GM23338 (cell line): Measurements from ENCODE around the gene STK39.

ENCODE experiments used
- EZH2 ChIP-seq: fragments of 200-600 bp; sonication (generic); IDR thresholded peaks from one replicate; pipeline ENCODE4 v1.8.0; 2017; ENCODE audit warnings: antibody characterized with exemption, mild to moderate bottlenecking, low read depth; ENCODE audit not compliant: unreplicated experiment
- POLR2AphosphoS5 ChIP-seq: IDR thresholded peaks from 2 replicates; pipeline ENCODE4 v1.6.1; 2016; ENCODE audit warnings: antibody characterized with exemption, low read depth
- TF ChIP-seq, protein P1 (sequence below), 2 experiments: fragments of 200-600 bp in 1 of 2; sonication (generic) in 1 of 2; conservative IDR thresholded peaks; 2 replicates each; pipeline versions ENCODE4 v1.5.1 to v1.6.1; 2016 to 2017; ENCODE audit warnings: antibody characterized with exemption in 2 of 2, low read depth in 2 of 2, mild to moderate bottlenecking in 2 of 2, moderate library complexity in 1 of 2
- TF ChIP-seq, protein P2 (sequence below): IDR thresholded peaks from 2 replicates; pipeline ENCODE4 v1.6.1; 2016; ENCODE audit warnings: antibody characterized with exemption

DNA sequence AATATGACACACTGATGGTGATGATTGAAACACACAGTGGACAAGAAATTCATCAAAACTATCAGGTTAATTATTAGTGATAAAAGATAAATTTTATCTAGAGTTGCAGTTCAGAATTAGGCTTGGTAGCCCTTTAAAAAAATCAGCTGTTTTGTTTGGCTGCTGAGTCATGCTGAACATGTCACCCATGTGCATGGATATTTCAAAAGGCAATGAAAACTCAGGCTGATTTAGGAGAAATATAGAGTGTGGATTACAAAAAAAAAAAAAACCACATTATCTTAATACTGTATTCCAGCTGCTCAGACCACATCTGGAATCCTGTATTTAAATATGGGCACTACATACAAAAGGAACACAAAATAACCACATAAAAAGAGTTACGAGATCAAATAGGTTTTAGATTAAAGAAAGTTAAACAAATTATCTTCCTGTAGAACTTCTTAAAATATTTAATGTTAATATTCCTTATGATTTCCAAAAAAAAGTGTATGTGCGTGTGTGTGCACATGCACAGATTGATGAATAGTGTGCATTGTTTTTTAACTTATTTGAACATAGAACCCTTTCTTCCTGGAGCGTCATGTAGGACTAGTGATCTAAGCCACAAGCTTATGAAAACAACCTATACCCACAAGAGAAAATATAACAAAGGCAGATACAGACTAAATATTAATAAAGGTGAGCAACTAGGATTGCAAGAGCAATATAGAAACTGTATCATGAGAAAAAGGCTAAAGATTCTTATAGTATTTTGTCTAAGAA lies 186.2 kb downstream of the STK39 start:
- TF ChIP-seq, protein P1, sequence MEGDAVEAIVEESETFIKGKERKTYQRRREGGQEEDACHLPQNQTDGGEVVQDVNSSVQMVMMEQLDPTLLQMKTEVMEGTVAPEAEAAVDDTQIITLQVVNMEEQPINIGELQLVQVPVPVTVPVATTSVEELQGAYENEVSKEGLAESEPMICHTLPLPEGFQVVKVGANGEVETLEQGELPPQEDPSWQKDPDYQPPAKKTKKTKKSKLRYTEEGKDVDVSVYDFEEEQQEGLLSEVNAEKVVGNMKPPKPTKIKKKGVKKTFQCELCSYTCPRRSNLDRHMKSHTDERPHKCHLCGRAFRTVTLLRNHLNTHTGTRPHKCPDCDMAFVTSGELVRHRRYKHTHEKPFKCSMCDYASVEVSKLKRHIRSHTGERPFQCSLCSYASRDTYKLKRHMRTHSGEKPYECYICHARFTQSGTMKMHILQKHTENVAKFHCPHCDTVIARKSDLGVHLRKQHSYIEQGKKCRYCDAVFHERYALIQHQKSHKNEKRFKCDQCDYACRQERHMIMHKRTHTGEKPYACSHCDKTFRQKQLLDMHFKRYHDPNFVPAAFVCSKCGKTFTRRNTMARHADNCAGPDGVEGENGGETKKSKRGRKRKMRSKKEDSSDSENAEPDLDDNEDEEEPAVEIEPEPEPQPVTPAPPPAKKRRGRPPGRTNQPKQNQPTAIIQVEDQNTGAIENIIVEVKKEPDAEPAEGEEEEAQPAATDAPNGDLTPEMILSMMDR (conservative IDR thresholded peaks at IDR 0.05; ENCODE audit: low read depth in 2 of 2), result no peak
- TF ChIP-seq POLR2AphosphoS5, result no peak
- TF ChIP-seq, protein P2, sequence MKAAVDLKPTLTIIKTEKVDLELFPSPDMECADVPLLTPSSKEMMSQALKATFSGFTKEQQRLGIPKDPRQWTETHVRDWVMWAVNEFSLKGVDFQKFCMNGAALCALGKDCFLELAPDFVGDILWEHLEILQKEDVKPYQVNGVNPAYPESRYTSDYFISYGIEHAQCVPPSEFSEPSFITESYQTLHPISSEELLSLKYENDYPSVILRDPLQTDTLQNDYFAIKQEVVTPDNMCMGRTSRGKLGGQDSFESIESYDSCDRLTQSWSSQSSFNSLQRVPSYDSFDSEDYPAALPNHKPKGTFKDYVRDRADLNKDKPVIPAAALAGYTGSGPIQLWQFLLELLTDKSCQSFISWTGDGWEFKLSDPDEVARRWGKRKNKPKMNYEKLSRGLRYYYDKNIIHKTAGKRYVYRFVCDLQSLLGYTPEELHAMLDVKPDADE, result no peak
- TF ChIP-seq EZH2, result no peak
